SK-N-SH treated with all-trans-retinoic acid at 6 μM for 48 hours (cell line): ENCODE results near the gene ERGIC1.

Experiments used
- ARNTL ChIP-seq: fragments of 450-650 bp; formaldehyde crosslinking; IDR thresholded peaks from 2 replicates; pipeline ENCODE4 v1.5.0; 2020; ENCODE audit warnings: low read depth, mild to moderate bottlenecking, moderate library complexity, borderline replicate concordance
- BACH2 ChIP-seq: fragments of 250-450 bp; sonication (Bioruptor Pico); IDR thresholded peaks from 2 replicates; pipeline ENCODE4 v1.9.0; 2021; ENCODE audit warnings: mild to moderate bottlenecking, borderline replicate concordance
- PATZ1 ChIP-seq: fragments of 250-450 bp; sonication (Bioruptor Pico); IDR thresholded peaks from 2 replicates; pipeline ENCODE4 v1.8.0; 2020; ENCODE audit warnings: mild to moderate bottlenecking, moderate library complexity, borderline replicate concordance
- PPARA ChIP-seq: fragments of 250-450 bp; sonication (Bioruptor Pico); IDR thresholded peaks from 2 replicates; pipeline ENCODE4 v1.5.0; 2020; ENCODE audit warnings: mild to moderate bottlenecking, borderline replicate concordance
- TSHZ2 ChIP-seq: fragments of 250-450 bp; sonication (Bioruptor Pico); IDR thresholded peaks from 2 replicates; pipeline ENCODE4 v1.5.0; 2020; ENCODE audit warnings: mild to moderate bottlenecking, moderate library complexity
- ZC3H10 ChIP-seq: fragments of 250-450 bp; sonication (Bioruptor Pico); IDR thresholded peaks from 2 replicates; pipeline ENCODE4 v1.5.1; 2021; ENCODE audit warnings: mild to moderate bottlenecking, moderate library complexity
- ZFP3 ChIP-seq: fragments of 250-450 bp; sonication (Bioruptor Pico); IDR thresholded peaks from 2 replicates; pipeline ENCODE4 v1.5.0; 2020; ENCODE audit warnings: mild to moderate bottlenecking, moderate library complexity
- ZFP30 ChIP-seq: fragments of 450-650 bp; formaldehyde crosslinking; IDR thresholded peaks from 2 replicates; pipeline ENCODE4 v1.5.0; 2022; ENCODE audit warnings: mild to moderate bottlenecking, moderate library complexity
- ZNF565 ChIP-seq: fragments of 450-650 bp; formaldehyde crosslinking; conservative IDR thresholded peaks from 2 replicates; pipeline ENCODE4 v1.5.0; 2020; ENCODE audit warnings: low read depth, mild to moderate bottlenecking, moderate library complexity
- ZNF8 ChIP-seq: fragments of 450-650 bp; formaldehyde crosslinking; IDR thresholded peaks from 2 replicates; pipeline ENCODE4 v1.5.0; 2020; ENCODE audit warnings: mild to moderate bottlenecking, moderate library complexity

- TF ChIP-seq ZC3H10 (CRISPR knock-in tag) (no peak), ZFP30 (CRISPR knock-in tag) (no peak), ARNTL (CRISPR knock-in tag) (no peak), ZFP3 (CRISPR knock-in tag) (no peak), ZNF565 (CRISPR knock-in tag) (no peak), PPARA (no peak), PATZ1 (no peak), ZNF8 (CRISPR knock-in tag) (no peak), BACH2 (CRISPR knock-in tag) (no peak), TSHZ2 (CRISPR knock-in tag) (no peak)
These were observed 32.3 kb downstream of the ERGIC1 start for GRCh38 chr5:172866378-172866777.
